Measurements from ENCODE around the gene CD48. TPM values are rescaled to one million over a fixed set of nuclear protein-coding genes. Genes with fewer than 3 reads are reported as not detected.

CD48 gene
- total RNA-seq, 1 experiment from 2014 or later = not detected

- no peaks in the 10 kb centered on the region for H3K36me3 Mint-ChIP-seq (ENCODE audit: insufficient read depth, unreplicated experiment)
- H3K36me3 ChIP-seq (ENCODE audit: control insufficient read depth, insufficient read depth, low read length) = no peaks in the 10 kb centered on the region
- no peaks in the 10 kb centered on the region for H3K9me3 ChIP-seq
- TF ChIP-seq CTCF (IDR thresholded peaks at IDR 0.05; ENCODE audit: insufficient read depth in 1 of 2, low read depth in 1 of 2, low read length in 1 of 2, severe bottlenecking in 1 of 2, unreplicated experiment in 1 of 2) = no peak
- H3K27me3 ChIP-seq (replicated peaks; ENCODE audit: control insufficient read depth, insufficient read depth, low read length) = no peaks in the 10 kb centered on the region
- H3K27me3 Mint-ChIP-seq (ENCODE audit: insufficient read depth, unreplicated experiment) = no peaks in the 10 kb centered on the region
- no peak overlapping the region for H3K27ac Mint-ChIP-seq (ENCODE audit: unreplicated experiment)
- intact Hi-C loops (cut with micrococcal nuclease; ENCODE audit: unreplicated experiment) = no loop called here
- H3K4me3 ChIP-seq (ENCODE audit: low read depth, low read length) = no peak overlapping the region
- BruUV-seq (replicated peaks) = no TSS peak
- no peak overlapping the region for H3K4me3 Mint-ChIP-seq (ENCODE audit: unreplicated experiment)
- POLR2A ChIA-PET = no interaction called here
- peaks cover 33% of the 10 kb centered on the region for H3K4me1 ChIP-seq
- CTCF ChIA-PET = no interaction called here
- no peak for DNase-seq
- H3K9me3 Mint-ChIP-seq (ENCODE audit: unreplicated experiment) = no peaks in the 10 kb centered on the region
- H3K4me1 Mint-ChIP-seq (ENCODE audit: low read depth, unreplicated experiment) = peaks cover 29% of the 10 kb centered on the region
Measured at GRCh38 chr1:160643138-160643537, 68.5 kb downstream of the CD48 start.

GRCh38 chr1:160642281-160642644 is 69.4 kb downstream of the CD48 start:
- Mint-ChIP-seq H3K4me1 (ENCODE audit: low read depth, unreplicated experiment) (peaks cover 38% of the 10 kb centered on the region), H3K9me3 (ENCODE audit: unreplicated experiment) (no peaks in the 10 kb centered on the region), H3K27me3 (ENCODE audit: insufficient read depth, unreplicated experiment) (no peaks in the 10 kb centered on the region), H3K4me3 (ENCODE audit: unreplicated experiment) (no peak overlapping the region), H3K36me3 (ENCODE audit: insufficient read depth, unreplicated experiment) (no peaks in the 10 kb centered on the region), H3K27ac (ENCODE audit: unreplicated experiment) (no peak overlapping the region)
- Histone ChIP-seq H3K27me3 (replicated peaks; ENCODE audit: control insufficient read depth, insufficient read depth, low read length) (no peaks in the 10 kb centered on the region), H3K4me3 (ENCODE audit: low read depth, low read length) (no peak overlapping the region), H3K9me3 (no peaks in the 10 kb centered on the region), H3K4me1 (peaks cover 41% of the 10 kb centered on the region), H3K36me3 (ENCODE audit: control insufficient read depth, insufficient read depth, low read length) (no peaks in the 10 kb centered on the region)
- intact Hi-C loops (cut with micrococcal nuclease; ENCODE audit: unreplicated experiment) = no loop called here
- POLR2A ChIA-PET = no interaction called here
- CTCF ChIA-PET = no interaction called here
- BruUV-seq (replicated peaks) = no TSS peak
- DNase-seq = no peak
- TF ChIP-seq CTCF (IDR thresholded peaks at IDR 0.05; ENCODE audit: insufficient read depth in 1 of 2, low read depth in 1 of 2, low read length in 1 of 2, severe bottlenecking in 1 of 2, unreplicated experiment in 1 of 2) = no peak

- intact Hi-C loops (cut with micrococcal nuclease; ENCODE audit: unreplicated experiment) = no loop called here
- Mint-ChIP-seq H3K4me3 (ENCODE audit: unreplicated experiment) (no peak overlapping the region), H3K4me1 (ENCODE audit: low read depth, unreplicated experiment) (peaks cover 43% of the 10 kb centered on the region), H3K36me3 (ENCODE audit: insufficient read depth, unreplicated experiment) (no peaks in the 10 kb centered on the region), H3K27me3 (ENCODE audit: insufficient read depth, unreplicated experiment) (no peaks in the 10 kb centered on the region), H3K9me3 (ENCODE audit: unreplicated experiment) (no peaks in the 10 kb centered on the region), H3K27ac (ENCODE audit: unreplicated experiment) (no peak overlapping the region)
- TF ChIP-seq CTCF (IDR thresholded peaks at IDR 0.05; ENCODE audit: insufficient read depth in 1 of 2, low read depth in 1 of 2, low read length in 1 of 2, severe bottlenecking in 1 of 2, unreplicated experiment in 1 of 2) = no peak
- H3K36me3 ChIP-seq (ENCODE audit: control insufficient read depth, insufficient read depth, low read length) = no peaks in the 10 kb centered on the region
- no TSS peak for BruUV-seq (replicated peaks)
- peaks cover 47% of the 10 kb centered on the region for H3K4me1 ChIP-seq
- no peaks in the 10 kb centered on the region for H3K27me3 ChIP-seq (replicated peaks; ENCODE audit: control insufficient read depth, insufficient read depth, low read length)
- no peak overlapping the region for H3K4me3 ChIP-seq (ENCODE audit: low read depth, low read length)
- ChIA-PET CTCF (no interaction called here), POLR2A (no interaction called here)
- H3K9me3 ChIP-seq = no peaks in the 10 kb centered on the region
- no peak for DNase-seq
Measured at GRCh38 chr1:160641323-160642280, 70.0 kb downstream of the CD48 start.
